GM18526 (cell line): ENCODE results near the gene DNAAF5.

Experiments
- POLR2A ChIP-seq: IDR thresholded peaks from 3 replicates; pipeline ENCODE4 v1.6.1; 2011; ENCODE audit not compliant: insufficient read length; ENCODE audit errors: extremely low read depth

DNAAF5 gene

DNA sequence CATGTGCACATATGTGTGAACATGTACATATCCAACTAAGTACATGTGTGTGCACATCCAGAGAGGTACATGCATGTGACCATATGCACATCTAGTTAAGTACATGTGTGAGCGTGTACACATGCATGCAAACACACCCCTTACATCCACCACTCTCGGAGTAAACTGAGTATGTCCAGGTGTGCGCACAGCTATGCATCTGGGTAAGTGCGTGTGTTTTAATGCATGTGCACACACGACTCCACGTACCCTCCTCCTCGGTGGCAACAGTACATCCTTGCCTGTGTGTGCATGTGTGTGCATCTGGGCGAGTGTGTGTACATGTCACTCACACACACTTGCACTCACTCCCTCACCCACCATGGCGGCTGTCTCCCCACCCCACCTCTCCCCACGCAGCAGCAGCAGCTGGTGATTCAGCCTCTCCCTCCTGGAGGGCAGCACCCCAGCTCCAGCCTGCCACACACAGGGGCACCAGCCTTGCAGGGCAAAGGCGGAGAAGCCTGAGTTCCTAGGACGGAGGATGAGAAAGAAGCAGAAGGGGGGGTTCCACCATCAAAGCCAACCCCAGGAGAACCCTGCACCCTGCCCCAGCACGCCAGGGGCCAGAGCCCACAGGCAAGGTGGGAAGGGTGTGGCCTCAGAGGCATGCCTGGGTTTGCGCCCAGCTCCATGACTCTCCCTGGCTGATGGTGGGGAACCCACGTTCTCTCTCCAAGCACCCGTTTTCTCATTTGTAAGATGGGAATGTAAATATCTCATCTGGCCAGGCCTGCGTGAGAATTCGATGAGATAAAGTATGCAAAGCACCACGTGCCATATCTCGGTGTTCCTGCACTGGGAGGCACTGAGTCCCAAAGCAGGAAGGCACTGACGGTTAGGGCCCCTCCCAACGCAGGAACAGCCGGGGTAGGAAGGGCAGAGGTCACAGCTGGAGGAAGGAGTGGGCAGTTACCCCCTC, 27.7 kb upstream of the DNAAF5 start:
- no peak for TF ChIP-seq POLR2A

DNA sequence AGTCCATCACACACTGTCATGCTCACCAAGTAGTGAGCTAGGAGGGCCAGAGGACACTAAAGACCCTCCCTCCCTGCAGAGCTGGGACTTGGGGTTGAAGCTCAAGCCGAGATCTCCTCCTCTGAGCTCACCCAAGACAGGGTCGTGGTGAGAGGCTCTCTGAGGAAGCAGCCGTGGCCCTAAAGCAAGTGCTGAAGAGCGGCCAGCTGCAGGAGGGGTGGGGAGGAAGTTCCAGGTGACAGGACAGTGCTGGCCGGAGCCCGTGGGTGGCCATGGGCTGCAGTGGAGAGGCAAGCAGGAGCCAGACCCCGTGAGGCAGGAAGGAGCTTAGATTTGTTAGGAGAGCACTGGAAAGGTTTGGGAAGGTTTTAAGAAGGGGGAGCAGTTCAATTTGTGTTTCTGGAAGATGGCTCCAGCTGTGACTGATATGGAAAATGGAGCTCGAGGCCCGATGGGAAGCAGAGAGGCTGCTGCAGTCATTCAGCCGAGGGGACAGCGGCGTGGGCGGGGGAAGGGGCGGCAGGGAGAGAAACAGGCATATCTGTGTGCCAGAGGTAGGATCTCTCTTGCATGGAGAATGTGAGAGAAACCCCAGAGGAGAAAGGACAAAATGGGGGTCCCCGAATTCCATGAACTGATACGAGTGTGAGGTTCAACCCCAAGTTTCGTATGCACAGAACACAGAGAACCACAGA, 26.9 kb upstream of the DNAAF5 start:
- TF ChIP-seq POLR2A: no peak

DNA sequence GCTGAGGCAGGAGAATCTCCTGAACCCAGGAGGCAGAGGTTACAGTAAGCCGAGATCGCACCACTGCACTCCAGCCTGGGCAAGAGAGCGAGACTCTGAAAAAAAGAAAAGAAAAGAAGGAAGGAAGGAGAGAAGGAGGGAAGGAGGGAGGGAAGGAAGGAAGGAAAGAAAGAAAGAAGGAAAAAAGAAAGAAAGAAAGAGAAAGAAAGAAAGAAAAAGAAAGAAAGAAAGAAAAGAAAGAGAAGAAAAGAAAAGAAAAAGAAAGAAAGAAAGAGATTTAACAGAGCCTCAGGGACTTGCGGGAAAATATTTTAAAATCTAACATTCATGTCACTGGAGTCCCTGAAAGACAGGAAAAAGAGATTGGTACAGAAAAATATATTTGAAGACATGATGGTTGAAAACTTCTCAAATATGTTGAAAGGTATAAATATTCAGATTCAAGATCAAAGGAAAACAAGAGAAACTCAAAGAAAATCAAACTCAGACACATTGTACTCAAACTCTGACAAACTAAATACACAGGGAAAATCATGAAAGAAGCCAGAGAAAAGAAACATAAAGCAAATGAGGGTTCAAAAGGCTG, 25.3 kb upstream of the DNAAF5 start:
- TF ChIP-seq POLR2A: no peak

DNA sequence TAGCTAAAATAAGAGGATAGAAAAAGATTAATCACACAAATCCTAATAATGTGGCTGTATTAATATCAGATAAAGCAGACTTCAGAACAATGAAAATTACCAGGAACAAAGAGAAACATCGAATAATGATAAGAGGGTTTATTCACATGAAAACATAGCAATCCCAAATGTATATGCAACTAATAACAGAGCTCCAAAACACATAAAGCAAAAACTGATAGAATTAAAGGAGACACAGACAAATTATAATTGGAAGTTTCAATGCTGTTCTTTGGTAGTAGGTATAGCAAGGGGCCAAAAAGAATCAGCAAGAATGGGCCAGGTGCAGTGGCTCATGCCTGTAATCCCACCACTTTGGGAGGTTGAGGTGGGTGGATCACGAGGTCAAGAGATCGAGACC, 23.4 kb upstream of the DNAAF5 start:
- no peak for TF ChIP-seq POLR2A

DNA sequence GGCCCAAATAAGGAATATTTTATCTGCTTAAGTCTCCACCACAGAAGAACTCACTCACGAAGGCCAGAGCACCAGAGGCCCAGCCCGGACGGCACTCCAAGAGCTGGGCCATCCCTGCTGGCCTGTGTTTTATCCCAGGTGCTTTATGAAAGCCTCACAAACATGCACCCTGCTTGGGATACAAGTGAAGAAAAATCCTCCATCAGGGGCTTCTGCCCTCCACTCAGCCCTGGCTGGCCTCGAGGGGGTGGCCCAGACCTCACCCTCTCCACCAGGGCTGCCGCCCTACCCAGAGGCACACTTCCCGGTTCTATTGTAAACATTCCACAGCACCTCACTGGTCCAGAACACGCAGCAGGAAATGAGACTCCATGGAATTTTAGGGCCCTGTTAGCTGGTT, 19.8 kb upstream of the DNAAF5 start:
- TF ChIP-seq POLR2A: no peak

DNA sequence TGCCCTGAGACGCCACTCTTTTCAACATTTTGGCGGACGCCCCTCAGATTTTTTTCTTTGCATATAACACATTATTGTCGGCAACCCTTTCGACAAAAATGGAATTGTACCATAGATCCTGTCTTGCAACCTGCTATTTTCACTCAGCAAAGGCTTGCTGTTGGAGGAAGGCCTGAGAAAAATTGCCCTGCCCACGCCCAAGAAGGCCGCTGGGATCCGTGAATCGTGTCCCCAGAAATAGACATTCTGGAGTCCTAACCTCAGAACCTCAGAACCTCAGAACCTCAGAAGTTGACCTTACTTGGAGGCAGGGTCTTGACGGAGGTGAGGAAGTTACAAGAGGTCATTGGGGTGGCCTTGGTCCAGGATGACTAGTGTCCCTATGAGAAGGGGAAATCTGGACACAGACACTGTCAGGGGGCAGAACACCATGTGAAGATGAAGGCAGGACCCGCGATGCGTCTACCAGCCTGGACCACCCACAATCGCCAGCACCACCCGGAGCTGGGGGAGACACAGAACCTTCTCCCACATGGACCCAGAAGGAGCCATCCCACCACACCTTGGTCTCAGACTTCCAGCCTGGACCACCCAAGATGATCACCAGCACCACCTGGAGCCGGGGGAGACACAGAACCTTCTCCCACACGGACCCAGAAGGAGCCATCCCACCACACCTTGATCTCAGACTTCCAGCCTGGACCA, 19.1 kb upstream of the DNAAF5 start:
- no peak for TF ChIP-seq POLR2A

DNA sequence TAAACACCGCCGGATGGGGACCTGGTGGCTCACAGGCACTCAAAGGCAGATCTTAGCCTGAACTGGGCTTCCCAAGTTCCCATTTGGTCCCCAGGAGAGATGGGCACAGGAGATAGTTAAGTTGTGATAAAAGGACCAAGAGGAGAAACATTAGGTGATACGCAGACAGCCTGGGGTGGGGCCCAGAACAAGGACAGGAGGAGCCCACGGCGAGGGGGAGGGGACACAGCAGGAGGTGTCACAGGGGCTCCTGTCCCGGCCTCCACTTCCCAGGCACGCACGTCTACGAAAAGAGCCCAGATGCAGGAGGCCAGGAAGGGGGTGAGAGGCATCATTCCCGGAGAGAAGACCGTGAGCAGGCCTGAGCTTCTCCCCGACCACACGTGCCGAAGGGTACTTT, 16.3 kb upstream of the DNAAF5 start:
- TF ChIP-seq POLR2A: no peak

DNA sequence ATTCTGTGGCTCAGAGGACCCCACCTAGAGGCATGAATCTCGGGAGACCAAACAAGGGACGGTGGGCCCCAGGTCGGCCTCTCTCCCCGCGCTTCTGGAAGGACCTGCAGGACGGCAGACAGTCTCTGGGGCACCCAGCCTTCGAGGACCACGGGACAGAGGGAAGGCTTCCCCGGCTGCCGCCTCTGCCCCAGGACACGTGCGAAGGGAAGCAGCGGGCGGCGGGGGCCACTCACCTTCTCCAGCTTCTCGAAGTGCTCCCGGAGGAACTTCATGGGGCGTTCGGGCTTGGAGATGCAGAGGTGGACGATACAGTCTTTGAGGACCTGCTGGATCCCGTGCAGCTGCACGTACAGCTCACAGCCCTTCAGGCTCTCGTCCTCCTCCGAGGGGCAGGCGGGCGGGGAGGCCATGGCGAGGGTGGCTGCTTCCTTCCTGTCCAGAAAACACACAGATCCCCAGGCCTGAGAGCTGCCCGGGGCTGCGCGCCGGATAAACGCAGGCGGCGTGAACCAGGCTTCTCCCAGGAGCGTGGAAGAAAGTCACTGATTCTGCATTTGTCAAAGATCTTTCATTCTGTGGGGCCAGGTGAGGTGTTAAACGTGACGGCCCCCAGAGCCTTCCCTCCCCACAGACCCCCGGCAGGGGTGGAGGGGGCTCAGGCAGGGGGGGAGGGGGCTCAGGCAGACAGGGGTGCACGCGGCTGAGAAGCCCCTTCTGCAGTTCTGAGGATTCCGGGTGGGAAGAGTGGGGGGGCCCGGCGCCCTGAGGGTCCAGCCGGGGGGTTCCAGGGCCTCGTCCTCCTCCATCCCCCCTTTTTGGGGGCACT, 15.2 kb upstream of the DNAAF5 start:
- no peak for TF ChIP-seq POLR2A

DNA sequence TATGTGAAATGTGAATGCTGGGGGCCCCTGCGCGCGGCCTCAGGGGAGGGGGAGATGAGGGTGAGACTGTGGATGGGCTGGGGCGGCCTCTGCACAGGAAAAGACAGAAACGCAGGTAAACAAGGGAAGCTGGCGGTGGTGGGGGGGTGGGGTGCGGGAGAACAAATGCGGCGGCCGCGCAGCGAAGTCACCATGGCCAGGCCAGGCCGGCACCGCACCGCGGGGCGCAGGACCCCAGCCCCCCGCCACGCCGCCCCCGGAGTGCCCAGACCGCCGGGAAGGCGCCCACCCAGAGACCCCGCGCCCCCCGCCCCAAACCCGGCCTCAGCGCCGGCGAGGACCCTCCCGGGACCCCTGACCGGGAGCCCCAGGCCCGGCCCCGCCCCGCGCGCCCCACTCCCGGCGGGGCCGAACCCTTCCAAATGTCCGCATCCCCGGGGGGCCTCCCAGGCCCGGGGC, 14.5 kb upstream of the DNAAF5 start:
- no peak for TF ChIP-seq POLR2A

DNA sequence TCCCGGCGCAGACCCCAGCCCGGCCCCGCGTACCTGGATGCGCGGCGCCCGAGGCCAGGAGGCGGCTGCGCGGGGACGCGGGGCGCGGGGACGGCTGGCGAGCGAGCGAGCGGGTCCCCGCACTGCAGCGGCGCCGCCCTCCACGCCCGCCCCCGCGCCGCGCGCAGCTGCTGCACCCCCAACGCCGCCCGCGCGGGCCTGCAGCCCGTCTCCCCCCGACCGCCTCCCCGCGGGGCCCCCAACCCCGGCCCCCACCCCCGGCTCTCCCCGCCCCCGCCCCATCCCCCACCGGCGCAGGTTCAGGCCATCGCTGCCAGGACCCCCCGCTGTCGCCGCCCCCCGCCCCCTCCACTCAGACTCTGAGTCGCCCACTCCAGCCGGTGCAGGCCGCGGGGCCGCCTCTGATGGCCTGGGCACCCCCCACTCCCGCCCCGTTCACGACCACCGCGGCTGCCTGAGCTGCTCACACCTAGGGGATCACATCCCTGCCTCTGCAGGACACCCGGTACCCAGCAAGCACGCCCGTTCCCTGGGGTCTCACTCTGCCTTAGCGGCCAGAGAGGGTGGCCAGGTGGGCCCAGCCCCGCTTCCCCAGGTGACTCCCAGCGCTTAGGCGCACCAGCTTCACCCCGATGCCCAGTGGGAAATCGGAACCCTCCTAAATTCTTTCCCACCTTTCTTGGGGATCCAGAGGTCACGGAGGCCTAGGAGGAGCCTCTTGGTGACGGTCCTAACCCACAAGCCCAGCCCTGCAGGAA, 13.9 kb upstream of the DNAAF5 start:
- TF ChIP-seq POLR2A: no peak

DNA sequence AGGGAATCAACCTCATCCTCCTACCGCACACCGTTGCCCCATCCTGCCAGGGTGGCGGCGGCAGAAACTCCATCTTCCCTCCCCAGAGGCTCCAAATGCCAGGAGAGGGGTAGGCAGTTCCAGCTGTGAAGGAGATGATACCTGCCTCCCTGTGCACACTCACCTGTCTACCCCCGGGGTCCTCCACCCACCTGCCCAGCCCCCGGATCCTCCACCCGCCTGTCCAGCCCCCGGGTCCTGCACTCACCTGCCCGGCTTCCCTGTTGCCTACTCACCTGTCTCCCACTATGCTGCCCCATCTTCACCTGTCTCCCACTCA, 13.4 kb upstream of the DNAAF5 start:
- no peak for TF ChIP-seq POLR2A

DNA sequence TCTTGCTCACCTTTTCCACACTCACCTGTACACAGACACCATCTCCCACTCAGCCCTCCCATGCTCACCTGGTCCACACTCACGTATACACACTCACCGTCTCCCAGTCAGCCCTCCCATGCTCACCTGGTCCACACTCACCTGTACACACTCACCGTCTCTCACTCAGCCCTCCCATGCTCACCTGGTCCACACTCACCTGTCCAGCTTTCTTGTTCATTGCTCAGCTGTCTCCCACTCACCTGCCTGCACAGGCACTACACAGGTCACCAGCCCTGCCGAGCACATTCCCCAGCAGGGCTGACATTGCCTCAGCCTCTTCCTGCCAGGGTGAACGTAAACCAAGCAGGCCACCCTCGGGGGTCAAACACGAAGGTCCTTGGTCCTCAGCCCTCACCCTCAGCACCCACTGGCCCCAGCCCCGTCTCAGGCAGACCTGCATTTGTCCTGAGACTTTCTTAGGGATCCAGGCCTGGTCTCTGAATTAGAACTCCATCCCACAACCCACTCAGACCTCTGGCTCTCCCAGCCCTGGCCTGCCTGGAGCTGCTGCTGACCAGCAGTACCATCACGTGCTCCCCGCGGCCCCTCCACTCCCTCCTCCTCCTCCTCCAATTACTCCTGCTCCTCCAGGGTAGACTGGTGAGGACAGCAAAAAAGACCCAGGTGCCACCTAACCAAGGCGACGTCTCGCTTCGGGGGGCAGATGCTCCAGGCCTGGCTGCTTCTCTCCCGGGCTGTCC, 12.8 kb upstream of the DNAAF5 start:
- TF ChIP-seq POLR2A: no peak

DNA sequence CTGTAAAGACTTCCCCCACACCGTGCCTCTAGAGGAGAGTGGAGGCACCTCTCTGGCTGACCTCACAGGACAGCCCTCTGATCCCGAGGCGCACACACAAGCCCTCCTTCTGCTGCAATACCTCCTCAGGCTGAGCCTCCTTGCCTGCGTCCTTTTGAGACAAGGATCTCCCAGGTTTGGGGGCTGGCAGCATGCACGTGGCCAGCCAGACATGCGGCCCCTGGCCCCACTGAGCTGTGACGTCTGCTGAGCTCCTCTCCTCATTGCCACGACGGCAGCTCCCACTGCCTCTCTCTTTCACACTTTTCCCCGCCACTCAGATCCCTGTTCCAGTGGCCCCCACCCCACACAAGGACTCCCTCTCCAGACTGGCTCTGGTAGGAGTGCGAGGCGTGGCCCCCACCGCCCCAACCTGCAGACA, 12.2 kb upstream of the DNAAF5 start:
- TF ChIP-seq POLR2A: no peak
